ENCODE data around the gene STUB1. TPM values are rescaled to one million over a fixed set of nuclear protein-coding genes. Genes with fewer than 3 reads are reported as not detected.

Gene STUB1
- total RNA-seq, 4 donors from 2014 or later, result 116 to 143 (median 125) TPM

DNA sequence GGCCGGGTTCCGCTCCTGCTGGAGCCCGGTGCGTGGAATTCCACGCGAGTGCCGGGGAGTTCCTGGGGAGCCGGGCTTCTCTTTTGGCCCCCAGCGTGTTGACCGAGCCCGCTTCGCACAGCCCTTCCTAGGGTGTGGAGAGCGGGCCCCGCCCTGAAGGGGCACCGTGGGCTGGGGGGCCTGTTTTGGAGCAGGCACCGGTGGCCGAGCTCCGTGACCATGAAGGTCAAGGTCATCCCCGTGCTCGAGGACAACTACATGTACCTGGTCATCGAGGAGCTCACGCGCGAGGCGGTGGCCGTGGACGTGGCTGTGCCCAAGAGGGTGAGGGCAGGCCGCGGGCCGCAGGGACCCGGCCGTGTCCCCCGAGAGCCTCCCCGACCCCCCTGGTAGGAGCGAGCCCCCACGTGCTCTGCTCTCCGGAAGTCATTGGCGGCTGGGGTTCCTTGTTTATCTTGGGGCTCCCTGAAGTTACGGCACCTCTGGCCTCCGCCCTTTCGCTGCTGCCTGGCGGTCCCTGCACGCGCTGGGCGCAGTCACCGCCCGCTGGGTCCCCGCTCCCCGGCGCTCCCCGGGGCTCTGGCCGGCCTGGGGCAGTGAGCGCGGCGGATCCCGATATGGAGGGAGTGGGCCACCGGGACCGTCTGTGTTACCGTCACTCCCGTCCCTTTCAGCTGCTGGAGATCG, 47.2 kb downstream of the STUB1 start:
- Histone ChIP-seq H3K4me1 (peaks cover 32% of the 10 kb centered on the region), H3K27ac (no peak overlapping the region), H3K4me3 (peak overlapping the region; percentile 52), H3K9me3 (no peaks in the 10 kb centered on the region), H3K36me3 (peaks cover 16% of the 10 kb centered on the region), H3K27me3 (peaks cover 34% of the 10 kb centered on the region)
- 0% methylated on average over 17 of the region's 61 CpGs for WGBS
- TF ChIP-seq EP300 (IDR thresholded peaks at IDR 0.05), result no peak
- TF ChIP-seq, protein P1, sequence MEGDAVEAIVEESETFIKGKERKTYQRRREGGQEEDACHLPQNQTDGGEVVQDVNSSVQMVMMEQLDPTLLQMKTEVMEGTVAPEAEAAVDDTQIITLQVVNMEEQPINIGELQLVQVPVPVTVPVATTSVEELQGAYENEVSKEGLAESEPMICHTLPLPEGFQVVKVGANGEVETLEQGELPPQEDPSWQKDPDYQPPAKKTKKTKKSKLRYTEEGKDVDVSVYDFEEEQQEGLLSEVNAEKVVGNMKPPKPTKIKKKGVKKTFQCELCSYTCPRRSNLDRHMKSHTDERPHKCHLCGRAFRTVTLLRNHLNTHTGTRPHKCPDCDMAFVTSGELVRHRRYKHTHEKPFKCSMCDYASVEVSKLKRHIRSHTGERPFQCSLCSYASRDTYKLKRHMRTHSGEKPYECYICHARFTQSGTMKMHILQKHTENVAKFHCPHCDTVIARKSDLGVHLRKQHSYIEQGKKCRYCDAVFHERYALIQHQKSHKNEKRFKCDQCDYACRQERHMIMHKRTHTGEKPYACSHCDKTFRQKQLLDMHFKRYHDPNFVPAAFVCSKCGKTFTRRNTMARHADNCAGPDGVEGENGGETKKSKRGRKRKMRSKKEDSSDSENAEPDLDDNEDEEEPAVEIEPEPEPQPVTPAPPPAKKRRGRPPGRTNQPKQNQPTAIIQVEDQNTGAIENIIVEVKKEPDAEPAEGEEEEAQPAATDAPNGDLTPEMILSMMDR (IDR thresholded peaks at IDR 0.05), result no peak
- no peak for DNase-seq (ENCODE audit: low spot score in 2 of 2)

DNA sequence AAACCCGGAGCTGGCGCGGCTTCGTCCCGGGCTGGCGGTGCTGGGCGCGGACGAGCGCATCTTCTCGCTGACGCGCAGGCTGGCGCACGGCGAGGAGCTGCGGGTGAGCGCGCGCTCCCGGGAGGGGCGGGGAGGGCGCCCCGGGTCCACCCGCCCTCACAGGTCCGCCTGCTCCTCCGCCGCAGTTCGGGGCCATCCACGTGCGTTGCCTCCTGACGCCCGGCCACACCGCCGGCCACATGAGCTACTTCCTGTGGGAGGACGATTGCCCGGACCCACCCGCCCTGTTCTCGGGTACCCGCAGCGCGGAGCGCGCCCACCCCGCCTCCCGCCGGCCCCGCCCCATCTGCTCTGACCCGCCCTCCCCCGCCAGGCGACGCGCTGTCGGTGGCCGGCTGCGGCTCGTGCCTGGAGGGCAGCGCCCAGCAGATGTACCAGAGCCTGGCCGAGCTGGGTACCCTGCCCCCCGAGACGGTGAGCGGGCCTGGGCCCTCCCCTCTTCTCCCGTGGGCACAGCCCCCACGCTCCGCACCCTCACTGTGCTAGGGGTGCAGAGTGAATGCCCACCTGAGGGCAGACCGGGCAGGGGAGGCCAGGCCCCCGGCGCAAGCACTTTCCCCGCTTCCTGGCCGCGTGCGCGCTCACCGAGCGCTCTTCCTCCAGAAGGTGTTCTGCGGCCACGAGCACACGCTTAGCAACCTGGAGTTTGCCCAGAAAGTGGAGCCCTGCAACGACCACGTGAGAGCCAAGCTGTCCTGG, 48.1 kb downstream of the STUB1 start:
- peaks cover 24% of the 10 kb centered on the region for H3K36me3 ChIP-seq
- no peaks in the 10 kb centered on the region for H3K9me3 ChIP-seq
- TF ChIP-seq, protein P1 (IDR thresholded peaks at IDR 0.05), result no peak
- no peak for TF ChIP-seq POLR2A (IDR thresholded peaks at IDR 0.05)
- TF ChIP-seq POLR2AphosphoS5 (IDR thresholded peaks at IDR 0.05), result no peak
- TF ChIP-seq EP300 (IDR thresholded peaks at IDR 0.05), result no peak
- no peak overlapping the region for H3K27ac ChIP-seq
- peaks cover 32% of the 10 kb centered on the region for H3K4me1 ChIP-seq
- H3K27me3 ChIP-seq, result peaks cover 34% of the 10 kb centered on the region
- peak overlapping the region; percentile 52 for H3K4me3 ChIP-seq
- WGBS, result no CpG with 5 or more reads among the region's 80 CpGs
- no peak for DNase-seq (ENCODE audit: low spot score in 2 of 2)

DNA sequence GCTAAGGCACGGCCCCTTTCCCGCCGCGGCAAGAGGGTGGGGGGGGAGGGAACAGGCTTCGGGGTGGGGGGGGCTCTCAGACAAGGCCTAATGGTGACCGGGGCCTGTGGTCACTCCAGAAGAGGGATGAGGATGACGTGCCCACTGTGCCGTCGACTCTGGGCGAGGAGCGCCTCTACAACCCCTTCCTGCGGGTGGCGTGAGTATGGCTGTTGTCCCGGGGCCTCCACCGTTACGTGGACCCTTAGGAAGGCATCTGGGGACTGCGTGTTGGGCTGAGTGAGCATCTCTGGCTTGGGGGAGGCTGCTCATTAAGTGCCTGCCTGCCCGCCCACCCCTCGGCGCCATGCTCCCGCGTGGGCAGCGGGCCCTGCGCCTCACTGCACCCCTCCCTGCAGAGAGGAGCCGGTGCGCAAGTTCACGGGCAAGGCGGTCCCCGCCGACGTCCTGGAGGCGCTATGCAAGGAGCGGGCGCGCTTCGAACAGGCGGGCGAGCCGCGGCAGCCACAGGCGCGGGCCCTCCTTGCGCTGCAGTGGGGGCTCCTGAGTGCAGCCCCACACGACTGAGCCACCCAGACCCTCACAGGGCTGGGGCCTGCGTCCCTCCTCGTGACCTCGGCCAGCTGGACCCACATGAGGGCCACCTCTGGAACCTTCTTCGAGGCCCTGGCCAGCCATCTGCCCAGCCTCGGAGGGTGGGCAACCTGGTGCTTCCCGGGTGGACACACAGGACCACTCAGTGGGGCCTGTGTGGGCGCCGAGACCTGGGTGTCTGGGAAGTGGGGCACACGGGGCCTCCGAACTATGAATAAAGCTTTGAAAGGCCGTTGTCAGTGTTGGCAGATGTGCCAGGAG, 48.9 kb downstream of the STUB1 start:
- TF ChIP-seq, protein P1 (IDR thresholded peaks at IDR 0.05), result no peak
- TF ChIP-seq POLR2AphosphoS5 (IDR thresholded peaks at IDR 0.05), result no peak
- TF ChIP-seq POLR2A (IDR thresholded peaks at IDR 0.05), result no peak
- TF ChIP-seq EP300 (IDR thresholded peaks at IDR 0.05), result no peak
- 86% methylated on average over 9 of the region's 55 CpGs for WGBS
- no peak overlapping the region for H3K27ac ChIP-seq

DNA sequence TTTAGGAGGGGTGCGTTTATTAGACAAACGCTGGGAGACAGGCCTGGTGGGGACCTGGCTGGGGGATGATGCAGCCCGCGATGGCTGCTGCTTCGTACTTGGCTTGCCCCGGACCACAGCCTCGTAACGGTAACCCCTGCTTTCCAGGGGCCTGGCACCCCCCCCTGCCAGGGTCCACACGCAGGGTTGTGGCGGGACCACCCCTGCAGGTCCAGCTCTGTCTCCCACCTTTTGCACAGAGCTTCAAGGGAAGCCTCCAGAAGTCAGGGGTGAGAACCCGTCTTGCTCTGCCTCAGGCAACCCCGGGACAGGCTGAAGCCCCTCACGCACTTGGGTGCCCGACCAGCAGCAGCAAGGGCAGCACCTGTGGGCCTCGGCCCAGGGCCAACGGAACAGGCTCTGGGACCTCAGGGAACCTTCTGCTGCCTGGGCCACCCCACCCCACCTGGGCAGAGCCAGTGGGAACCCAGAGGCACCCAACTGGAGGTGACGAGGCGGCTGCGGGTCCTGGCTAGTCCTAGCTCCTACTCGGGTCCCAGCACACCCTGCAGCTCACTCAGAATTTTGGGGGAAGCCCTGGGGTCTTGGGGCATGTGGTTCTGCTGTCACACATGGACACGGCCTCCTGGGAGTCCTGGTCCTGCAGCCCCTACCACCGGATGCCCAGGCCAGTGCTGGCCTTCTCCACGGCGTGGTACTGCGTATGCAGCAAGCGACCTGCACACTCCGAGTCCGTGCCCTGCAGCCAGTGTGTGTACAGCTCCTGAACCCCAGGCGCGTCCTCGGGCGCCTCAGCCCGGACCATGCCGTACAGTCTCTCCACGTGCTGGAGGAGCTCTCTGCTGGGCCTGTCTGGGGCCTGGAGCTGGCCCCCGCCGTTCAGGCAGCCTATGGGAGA, 49.8 kb downstream of the STUB1 start:
- WGBS, result 65% methylated on average over 5 of the region's 37 CpGs
- H3K36me3 ChIP-seq, result peaks cover 42% of the 10 kb centered on the region
- no peak overlapping the region for H3K27ac ChIP-seq
- no peak for TF ChIP-seq POLR2A (IDR thresholded peaks at IDR 0.05)
- TF ChIP-seq POLR2AphosphoS5 (IDR thresholded peaks at IDR 0.05), result no peak
- TF ChIP-seq, protein P1 (IDR thresholded peaks at IDR 0.05), result no peak
- TF ChIP-seq EP300 (IDR thresholded peaks at IDR 0.05), result no peak
- no peaks in the 10 kb centered on the region for H3K9me3 ChIP-seq
- no peak for DNase-seq (ENCODE audit: low spot score in 2 of 2)
- H3K4me3 ChIP-seq, result no peak overlapping the region
- H3K4me1 ChIP-seq, result peaks cover 32% of the 10 kb centered on the region
- peaks cover 34% of the 10 kb centered on the region for H3K27me3 ChIP-seq

More for the DNA sequence above, 48.9 kb downstream of the STUB1 start:
- Histone ChIP-seq H3K9me3 (no peaks in the 10 kb centered on the region), H3K4me1 (peaks cover 32% of the 10 kb centered on the region), H3K36me3 (peaks cover 33% of the 10 kb centered on the region), H3K27me3 (peaks cover 34% of the 10 kb centered on the region), H3K4me3 (peak overlapping the region; percentile 52)
- no peak for DNase-seq (ENCODE audit: low spot score in 2 of 2)
